A549 treated with dexamethasone at 1 μM for 4 hours (cell line): ENCODE data around the gene GALT. TPM values are rescaled to one million over a fixed set of nuclear protein-coding genes. Genes with fewer than 3 reads are reported as not detected.

Source experiments
- total RNA-seq: library from RNA; stranded (reverse); fragments of 200-300 nt; extraction: Qiagen RNA extraction; gene quantifications from 5 replicates; pipeline ENCODE4 v1.2.3, GENCODE V29; 2022

The GALT gene
- 13.6 to 17.3 TPM (median 16.5 TPM) in 5 replicates for total RNA-seq

DNA sequence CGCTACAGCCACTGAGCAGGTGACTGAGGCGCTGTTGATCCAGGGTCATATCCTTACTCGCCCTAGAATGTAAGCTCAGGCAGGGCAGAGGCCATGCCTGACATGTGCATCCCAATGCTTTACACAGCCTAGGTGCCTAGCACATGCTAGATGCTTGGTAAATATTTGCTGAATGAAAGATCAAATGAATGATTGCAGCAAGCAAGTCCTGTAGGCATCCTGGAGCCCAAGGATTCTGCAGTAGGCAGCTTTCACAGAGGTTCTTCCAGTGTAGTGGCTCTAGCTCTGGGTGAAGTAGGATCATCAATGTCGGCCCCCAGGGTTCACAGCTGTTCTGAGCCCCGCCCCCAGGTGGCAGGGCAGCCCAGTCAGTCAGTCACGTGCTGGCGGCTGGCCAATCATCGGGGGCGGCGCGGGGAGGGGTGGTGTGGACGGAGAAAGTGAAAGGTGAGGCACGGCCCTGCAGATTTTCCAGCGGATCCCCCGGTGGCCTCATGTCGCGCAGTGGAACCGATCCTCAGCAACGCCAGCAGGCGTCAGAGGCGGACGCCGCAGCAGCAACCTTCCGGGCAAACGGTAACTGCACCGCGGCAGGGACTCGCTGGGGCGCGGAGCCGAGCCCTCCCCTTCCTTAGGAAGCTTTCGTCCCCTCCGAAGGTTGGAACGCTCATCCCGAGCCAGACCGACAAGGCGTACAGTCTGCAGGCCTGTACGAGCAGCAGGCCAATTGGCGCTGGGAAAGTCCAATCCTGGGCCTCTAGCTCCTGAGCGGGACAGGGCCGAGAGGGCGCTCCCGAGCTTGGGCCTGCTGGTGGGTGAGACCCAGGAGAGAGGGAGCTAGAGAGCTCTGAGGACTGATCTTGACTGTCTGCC, at the start of gene GALT:
TSS of gene GALT (plus strand) at position 465 of the 873 bp plus-strand sequence. CDS start at position 495, 30 bp downstream.

DNA sequence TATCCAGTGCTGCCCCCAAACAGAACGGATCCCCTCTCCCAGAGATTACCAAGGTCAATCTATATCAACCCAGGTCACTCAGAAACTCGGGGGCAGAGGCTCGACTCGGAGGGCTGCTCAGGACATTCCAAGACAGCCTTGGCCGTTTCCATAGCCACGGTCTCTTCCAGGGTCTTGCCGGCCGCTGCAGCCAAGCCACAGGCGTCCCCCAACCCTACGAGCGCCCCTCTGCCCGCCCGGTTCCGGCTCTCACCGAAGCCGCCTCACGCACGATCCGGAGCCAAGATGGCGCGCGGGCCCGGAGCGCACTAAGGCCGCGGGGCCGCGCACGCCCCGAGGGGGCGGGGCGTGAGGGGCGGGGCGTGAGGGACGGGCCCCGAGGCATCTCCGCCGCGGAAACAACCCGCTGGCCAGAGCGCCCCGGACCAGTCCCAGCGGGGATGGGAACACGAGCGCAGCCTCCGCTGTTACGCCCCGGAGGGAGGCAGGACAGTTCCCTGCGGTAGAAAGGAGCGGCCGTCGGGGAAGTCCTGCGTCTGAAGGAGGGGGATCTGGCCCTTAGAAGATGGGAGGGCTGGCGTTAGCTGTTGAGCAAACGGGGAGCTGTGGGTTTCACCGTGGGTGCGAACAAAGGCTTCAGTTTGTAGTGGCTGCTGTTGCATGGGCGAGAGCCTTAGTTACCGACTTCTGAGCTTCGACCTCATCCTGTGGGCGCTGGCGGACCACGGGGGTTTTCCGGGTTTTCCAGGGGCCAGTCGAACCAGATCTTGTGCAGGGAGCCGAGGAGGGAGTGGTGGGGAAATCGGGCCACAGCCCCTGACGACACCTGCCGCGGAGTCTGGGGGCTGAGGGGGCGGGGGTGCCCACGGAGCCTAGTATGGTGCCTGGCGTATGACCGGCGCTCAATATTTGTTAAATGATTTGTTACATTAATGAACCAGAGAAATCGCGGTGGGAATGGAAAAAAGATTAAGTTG, 34.4 kb upstream of the GALT start, which contains the start of gene RPP25L:
TSS of gene RPP25L (minus strand) at position 287 of the 977 bp plus-strand sequence. CDS start 801 bp downstream, outside the sequence.

DNA sequence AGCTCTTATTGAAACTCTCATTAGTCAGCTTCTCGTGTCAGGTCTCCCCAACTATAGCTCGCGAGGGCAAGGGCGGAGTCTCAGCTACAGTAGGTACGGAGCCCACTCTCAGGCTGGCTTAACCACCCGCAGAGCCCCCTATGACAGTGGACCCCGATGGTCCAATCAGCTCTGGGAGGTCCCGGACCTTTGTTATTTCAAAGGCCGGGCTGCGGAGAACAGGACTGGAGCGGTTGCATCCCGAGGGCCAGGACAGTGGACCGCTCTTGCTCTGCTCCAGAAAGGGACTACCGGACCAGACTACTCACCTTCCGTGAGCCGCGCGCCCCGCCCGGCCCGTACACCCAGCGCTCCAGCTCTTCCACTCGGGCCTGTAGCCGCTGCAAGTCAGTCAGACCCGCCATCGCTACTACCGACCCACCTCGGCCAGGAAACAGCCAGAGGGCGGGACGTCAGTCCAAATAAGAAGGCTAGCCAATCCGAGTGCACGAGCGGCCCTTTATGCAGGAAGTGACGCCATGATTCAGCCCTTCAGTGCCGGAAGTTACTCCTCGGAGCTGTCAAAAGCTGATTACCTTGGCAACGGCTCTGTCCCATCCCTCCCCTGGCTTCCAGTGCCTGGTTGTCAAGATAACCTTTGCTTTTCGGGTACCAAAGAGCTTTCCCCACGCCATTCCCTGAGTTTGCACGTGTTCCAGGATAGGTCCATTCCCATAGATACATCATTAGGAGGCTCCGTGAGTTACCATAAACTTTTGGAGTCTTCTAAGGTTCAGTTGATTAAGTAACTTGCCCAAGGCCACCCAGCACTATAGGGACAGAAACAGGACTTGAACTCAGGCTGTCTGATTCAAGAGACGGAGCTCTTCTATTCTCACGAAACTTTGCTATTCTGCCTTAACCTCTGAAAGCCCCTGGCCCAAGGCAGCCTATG, 26.1 kb upstream of the GALT start, which contains the start of gene DCTN3:
TSS of gene DCTN3 (minus strand) at position 435 of the 934 bp plus-strand sequence. CDS start at position 404, 31 bp downstream.

DNA sequence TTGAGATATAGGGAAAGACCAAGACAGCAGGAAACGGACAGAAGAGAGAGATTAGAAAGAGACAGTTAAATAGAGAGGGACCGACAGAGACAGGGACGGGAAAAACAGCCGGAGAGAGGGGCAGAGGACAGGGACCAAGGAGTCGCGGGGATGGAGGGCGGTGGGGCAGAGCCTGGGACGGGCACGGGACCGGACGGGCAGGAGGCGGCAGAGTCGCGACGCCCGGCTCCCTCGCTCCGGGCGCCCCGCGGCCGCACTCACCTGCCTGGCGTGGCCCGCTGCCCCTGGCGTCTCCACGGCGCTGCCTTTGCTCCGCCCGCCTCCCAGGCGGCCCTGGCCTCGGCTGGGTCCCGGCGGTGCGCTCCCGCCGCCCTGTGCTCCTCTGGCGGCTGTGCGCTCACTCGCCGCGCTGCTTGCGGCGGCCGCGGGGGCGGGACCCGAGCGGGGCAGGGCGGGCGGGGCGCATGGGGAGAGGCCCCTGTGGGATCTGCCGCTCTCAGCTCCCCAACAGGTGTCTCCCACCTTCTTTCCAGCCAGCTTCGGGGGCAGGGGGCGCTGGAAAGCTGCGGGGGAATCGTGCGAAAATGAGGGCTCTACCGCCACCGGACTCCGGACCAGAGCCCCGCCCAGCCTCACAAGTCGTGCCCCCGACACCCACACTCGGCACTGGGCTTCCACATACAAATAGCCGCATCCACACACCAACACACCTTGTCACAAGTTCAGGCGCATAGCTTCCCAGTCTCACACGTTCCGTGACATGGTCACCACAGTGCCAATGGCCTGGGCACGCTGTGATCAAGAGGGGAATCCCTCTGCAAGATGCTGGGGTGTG, 17.6 kb upstream of the GALT start, which contains the start of gene ARID3C:
TSS of gene ARID3C (minus strand) at position 411 of the 835 bp plus-strand sequence. CDS start 1,052 bp downstream, outside the sequence.

DNA sequence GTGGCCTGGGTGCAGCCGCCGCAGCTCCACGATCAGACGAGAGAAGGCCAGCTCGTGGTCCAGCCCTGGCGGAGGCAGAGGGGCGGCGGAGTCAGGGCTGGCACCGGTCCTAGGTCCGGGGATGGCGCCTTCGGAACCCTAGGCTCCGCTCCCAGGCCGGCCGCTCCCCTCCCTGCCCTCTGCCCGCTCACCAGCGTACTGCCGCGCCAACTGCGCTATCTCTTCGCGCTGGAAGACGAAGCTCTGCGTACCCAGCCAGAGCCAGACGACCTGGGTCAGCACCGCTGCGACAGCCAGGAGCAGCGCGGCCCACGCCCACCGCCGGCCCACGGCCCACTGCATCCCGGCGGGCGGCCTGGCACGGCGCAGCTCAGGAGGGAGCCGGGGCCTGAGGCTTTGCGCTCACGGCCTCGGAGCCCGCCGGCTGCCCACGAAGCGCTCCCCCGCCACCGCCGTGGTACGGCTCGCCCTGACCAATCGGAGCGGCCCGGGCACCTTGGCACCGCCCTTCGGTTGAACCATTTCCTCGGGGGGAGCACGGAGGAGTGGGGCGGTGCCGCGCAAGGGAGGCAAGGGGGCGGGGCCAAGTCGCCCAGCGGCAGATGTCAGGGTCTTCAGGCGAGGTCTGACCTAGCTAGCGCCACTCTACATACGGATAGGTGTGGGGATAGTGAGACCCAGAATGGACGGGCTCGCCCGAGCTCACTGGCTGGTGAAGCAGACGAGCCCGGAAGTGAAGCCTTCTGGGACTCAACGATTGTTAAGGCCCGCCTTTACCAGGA, 8.9 kb upstream of the GALT start, which contains the start of gene SIGMAR1:
TSS of gene SIGMAR1 (minus strand) at position 432 of the 782 bp plus-strand sequence. CDS start at position 342, 90 bp downstream.

DNA sequence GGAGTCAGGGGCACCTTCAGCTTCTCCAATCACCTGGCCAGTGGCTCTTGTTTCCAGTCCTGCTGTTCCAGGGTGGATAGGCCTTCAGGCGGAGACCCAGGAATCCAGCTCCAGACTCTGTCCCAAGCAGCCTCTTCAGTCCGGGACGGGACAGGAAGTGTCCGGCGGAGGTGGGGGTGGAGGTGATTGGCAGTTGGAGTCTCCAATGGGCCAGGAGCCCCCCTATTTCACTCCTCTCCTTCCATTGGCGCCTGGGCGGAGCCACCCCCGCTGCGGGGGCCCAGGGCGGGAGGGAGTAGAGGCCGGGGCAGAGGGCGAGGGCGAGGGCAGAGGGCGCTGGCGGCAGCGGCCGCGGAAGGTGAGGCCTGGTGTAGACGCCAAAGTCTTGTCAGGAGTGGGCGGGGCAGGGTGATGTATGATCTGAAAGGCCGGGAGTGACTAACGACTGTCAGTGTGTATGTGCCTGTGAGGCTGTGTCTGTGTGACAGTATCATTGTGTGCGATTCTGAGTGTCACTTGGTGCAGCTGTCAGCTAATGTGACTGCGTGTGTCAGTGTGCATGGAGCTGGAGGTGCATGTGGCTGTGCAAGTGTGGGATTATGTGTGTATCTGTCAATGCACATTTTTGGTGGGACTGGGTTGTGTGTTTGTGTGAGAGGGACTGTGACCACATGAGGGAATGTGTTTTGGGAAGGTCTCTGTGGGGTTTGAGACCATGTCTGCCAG, 5.6 kb downstream of the GALT start, which contains the start of gene IL11RA:
TSS of gene IL11RA (plus strand) at position 310 of the 726 bp plus-strand sequence. CDS start 3,033 bp downstream, outside the sequence.

DNA sequence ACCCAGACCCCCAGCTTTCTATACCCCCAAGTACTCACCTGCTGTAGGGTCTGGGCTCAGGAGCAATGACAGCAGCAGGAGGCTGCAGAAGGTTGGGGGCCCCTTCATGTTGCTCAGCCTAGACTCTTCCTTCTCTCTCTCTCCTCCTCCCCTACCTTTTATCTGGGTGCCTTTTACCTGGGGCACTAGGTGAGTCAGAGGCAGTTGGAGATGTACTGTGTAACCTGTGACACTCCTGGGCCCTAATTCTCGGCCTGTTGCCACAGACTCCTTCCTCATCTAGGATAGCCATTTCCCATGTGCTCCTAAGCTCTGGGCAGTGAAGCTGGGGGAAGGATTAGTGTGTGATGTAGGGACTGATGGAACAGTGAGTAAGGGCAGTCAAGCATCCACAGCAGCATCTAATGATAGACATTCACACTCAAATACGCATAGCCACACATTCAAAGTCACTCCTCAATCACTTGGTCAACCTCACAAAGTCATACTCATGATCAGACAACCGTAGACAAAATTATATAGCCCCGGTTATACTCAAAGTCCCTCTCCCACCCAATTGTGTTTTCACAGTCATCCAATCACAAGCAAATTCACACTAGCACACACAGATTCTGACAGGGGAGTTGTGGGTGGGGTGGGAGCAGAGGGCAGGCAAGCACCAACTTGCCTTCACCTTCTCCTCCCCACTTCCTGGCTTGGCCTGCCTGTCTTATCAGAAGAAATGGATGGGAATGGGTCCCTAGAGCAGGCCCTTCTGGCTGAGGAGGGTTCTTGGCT, 16.2 kb downstream of the GALT start, which contains the start of gene CCL27:
TSS of gene CCL27 (minus strand) at position 132 of the 777 bp plus-strand sequence. CDS start at position 108, 24 bp downstream.

DNA sequence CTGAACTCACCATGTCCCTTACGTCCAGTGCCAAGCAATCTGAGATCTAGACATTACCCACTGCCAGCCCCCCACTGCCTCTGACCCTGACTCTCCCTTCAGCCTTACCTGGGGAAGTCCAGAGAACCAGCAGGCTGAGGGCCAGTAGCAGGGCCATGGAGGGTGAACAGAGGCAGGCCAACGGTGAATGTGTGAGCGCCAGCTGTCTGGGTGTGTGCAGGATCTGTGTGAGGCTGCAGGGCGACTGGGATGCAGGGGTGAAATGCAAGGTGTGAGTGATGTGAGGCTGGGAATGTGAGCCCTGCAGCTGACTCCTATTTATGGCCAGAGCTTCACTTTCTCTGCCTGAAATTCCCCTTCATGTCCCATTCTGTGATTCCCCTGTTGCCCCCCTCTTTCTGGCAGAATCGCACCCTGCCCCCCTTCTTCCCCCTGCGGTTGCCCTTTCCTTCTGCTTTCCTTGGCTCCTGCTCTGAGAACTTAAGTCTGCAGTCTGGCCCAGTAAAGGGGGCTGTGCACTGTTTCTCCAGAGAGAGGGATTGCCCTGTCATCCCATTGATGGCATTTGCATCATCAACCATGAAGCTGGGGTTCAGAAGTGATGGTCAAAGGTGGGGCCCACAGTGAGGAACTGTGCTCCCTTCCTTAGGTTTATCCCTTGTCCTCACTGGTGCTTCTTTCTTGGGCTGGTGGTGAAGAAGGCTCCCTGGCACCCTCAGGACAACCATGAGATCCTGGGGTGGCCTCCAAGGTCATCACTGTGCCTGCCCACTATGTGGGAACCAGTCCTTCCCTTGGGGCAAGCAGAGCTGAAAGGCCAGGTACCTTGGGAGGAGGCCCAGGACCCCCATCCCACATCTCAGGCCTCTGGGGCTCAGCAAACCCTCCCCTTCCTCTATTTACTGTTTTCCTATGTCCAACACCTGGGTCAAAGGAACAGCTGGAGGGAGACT, 44.8 kb downstream of the GALT start, which contains the start of gene CCL19:
TSS of gene CCL19 (minus strand) at position 294 of the 953 bp plus-strand sequence. CDS start at position 157, 137 bp downstream.

Other genes with a start within 250 kb of the GALT start
- 13.7 to 18.5 TPM (median 16.5 TPM) in 5 replicates for gene FAM219A, start 188.1 kb upstream of the GALT start, total RNA-seq
- 0.19 to 0.64 TPM (median 0.32 TPM) in 5 replicates for gene DNAI1, start 187.9 kb upstream of the GALT start, total RNA-seq
- gene ENHO, start 123.7 kb upstream of the GALT start, total RNA-seq, result 1.3 to 2.4 TPM (median 1.8 TPM) in 5 replicates
- gene CNTFR, start 57.0 kb upstream of the GALT start, total RNA-seq, result 0.07 to 0.16 TPM (median 0.14 TPM) in 5 replicates
- gene RPP25L, start 34.6 kb upstream of the GALT start, total RNA-seq, result 37.8 to 40.9 TPM (median 38.8 TPM) in 5 replicates
- gene DCTN3, start 26.2 kb upstream of the GALT start, total RNA-seq, result 90.4 to 103 TPM (median 97.7 TPM) in 5 replicates
- gene ARID3C, start 17.6 kb upstream of the GALT start, total RNA-seq, result 0.17 to 0.25 TPM (median 0.20 TPM) in 5 replicates
- gene SIGMAR1, start 8.9 kb upstream of the GALT start, total RNA-seq, result 158 to 203 TPM (median 197 TPM) in 5 replicates
- 3.7 to 6.9 TPM (median 5.3 TPM) in 5 replicates for gene IL11RA, start 5.5 kb downstream of the GALT start, total RNA-seq
- gene CCL27, start 16.0 kb downstream of the GALT start, total RNA-seq, result 0.13 TPM in 2 of 5 replicates, not detected in the others
- not detected in 5 replicates for gene CCL19, start 44.6 kb downstream of the GALT start, total RNA-seq
- gene CCL21, start 63.5 kb downstream of the GALT start, total RNA-seq, result not detected in 5 replicates